Uterus (tissue), 4 donors: ENCODE measurements around the gene PDLIM5. TPM values are rescaled to one million over a fixed set of nuclear protein-coding genes. Genes with fewer than 3 reads are reported as not detected.
A peak's percentile ranks its signal among the peaks of the same experiment; 100 is the strongest.

Source experiments
- DNase-seq, 2 donors: peaks; one replicate each; pipeline ENCODE4 v3.0.0-alpha.2; 2019 to 2020
- H3K27ac ChIP-seq, 2 donors: fragments of 200-600 bp; sonication (generic); 1 replicate in 1 of 2; 2 replicates in 1 of 2; pipeline ENCODE4 v1.5.1; 2016 to 2018
- H3K27me3 ChIP-seq, 2 donors: fragments of 200-600 bp; sonication (generic); one replicate each; pipeline ENCODE4 v1.5.1; 2018 to 2019; ENCODE audit warnings: control low read depth in 1 of 2
- H3K36me3 ChIP-seq, 2 donors: fragments of 200-600 bp; sonication (generic); one replicate each; pipeline ENCODE4 v1.5.1; 2019; ENCODE audit warnings: control low read depth in 1 of 2
- H3K4me1 ChIP-seq, 2 donors: fragments of 200-600 bp; sonication (generic); one replicate each; pipeline ENCODE4 v1.5.1; 2018 to 2019; ENCODE audit warnings: control low read depth in 1 of 2
- H3K4me3 ChIP-seq, 2 donors: fragments of 200-600 bp; sonication (generic); 1 replicate in 1 of 2; 2 replicates in 1 of 2; pipeline ENCODE4 v1.5.1; 2018 to 2019; ENCODE audit warnings: mild to moderate bottlenecking in 1 of 2
- H3K9me3 ChIP-seq, 2 donors: fragments of 200-600 bp; sonication (generic); one replicate each; pipeline ENCODE4 v1.5.1; 2019; ENCODE audit warnings: control low read depth in 1 of 2
- POLR2A ChIP-seq, 2 donors: fragments of 450-650 bp; IDR thresholded peaks; one replicate each; pipeline ENCODE4 v1.6.1; 2016; ENCODE audit warnings: antibody characterized with exemption in 2 of 2, mild to moderate bottlenecking in 1 of 2, moderate library complexity in 1 of 2
- intact Hi-C: fragments of 100-400 bp; cut with DNase I; formaldehyde crosslinking; loops from one replicate; pipeline ENCODE4 v1.15.1; 2023; ENCODE audit warnings: low total_unique reads
- total RNA-seq, 4 donors: library from RNA; depleted of rRNA in 3 of 4; stranded (reverse); fragments of >200 nt in 3 of 4; gene quantifications; one replicate each; pipeline versions ENCODE4 v1.1.0 to v1.2.4, GENCODE V29; 2014 to 2023
- TF ChIP-seq, protein P1 (sequence below), 4 experiments: fragments of 200-600 bp in 2 of 4; fragments of 450-650 bp in 2 of 4; sonication (generic) in 2 of 4; IDR thresholded peaks; one replicate each; pipeline ENCODE4 v1.5.1; 2016 to 2019; ENCODE audit warnings: antibody characterized with exemption in 4 of 4, mild to moderate bottlenecking in 2 of 4, moderate library complexity in 1 of 4
- donor health status: DM: yes; HTN: yes; CAD: no.

Gene PDLIM5
- total RNA-seq, 4 donors from 2014 or later, result 90.8 to 571 (median 351) TPM

DNA sequence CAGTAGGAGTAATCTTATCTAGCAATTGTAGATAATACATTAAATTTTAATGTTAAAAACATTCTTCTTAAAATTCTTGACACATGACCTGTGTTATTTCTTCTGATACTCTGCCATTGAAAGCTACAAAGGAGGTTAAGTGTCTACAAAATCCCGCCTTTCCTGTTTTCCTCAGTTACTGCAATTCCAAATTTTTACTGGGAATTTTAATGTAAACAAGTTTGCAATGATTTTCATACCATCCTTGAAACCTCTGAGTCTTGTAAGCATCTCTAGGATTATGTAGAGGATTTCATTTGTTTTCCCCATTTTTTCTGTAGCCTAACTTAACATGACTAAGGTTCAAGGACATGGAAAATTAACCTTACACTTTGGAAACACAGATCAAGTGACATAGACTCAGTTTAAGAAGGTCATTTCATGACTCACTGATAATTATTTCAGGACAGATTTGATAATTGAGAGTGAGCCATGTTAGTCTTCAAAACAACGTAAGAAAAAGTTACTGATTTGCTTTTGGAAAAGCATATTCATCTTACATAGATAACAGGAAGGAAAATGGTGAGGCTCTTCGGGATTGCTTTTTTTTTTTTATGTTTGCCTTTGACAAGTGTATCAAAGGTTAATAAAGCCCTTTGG is 39.6 kb upstream of the PDLIM5 start:
- Histone ChIP-seq H3K4me3 (peak overlapping the region in 1 of 2 donors; percentile 14), H3K36me3 (no peaks in the 10 kb centered on the region), H3K27me3 (no peaks in the 10 kb centered on the region), H3K4me1 (peaks cover 5 to 17% of the 10 kb centered on the region in 2 donors), H3K9me3 (no peaks in the 10 kb centered on the region), H3K27ac (peak overlapping the region; percentile 83 to 93)
- TF ChIP-seq POLR2A (IDR thresholded peaks at IDR 0.05), result no peak
- TF ChIP-seq, protein P1, sequence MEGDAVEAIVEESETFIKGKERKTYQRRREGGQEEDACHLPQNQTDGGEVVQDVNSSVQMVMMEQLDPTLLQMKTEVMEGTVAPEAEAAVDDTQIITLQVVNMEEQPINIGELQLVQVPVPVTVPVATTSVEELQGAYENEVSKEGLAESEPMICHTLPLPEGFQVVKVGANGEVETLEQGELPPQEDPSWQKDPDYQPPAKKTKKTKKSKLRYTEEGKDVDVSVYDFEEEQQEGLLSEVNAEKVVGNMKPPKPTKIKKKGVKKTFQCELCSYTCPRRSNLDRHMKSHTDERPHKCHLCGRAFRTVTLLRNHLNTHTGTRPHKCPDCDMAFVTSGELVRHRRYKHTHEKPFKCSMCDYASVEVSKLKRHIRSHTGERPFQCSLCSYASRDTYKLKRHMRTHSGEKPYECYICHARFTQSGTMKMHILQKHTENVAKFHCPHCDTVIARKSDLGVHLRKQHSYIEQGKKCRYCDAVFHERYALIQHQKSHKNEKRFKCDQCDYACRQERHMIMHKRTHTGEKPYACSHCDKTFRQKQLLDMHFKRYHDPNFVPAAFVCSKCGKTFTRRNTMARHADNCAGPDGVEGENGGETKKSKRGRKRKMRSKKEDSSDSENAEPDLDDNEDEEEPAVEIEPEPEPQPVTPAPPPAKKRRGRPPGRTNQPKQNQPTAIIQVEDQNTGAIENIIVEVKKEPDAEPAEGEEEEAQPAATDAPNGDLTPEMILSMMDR (IDR thresholded peaks at IDR 0.05), result no peak
- DNase-seq, result no peak
- intact Hi-C loops, result no loop called here

DNA sequence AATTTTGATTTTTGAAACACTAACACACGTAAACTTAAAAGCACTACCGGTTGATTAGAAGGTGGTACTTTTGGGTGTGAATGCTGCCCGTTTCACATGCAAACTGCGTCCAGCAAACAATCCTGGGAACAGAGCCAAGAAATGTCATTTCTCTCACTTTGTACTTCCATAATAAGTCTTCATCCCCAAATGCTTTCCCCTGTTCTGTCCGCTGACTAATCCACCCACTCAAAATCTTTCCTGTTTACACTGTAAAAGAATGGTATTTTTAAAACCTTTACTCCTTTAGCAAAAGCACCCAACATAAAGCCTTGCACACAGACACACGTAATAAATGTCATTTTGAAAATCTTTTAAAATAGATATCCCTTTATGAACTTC is 39.1 kb upstream of the PDLIM5 start:
- intact Hi-C loops, result no loop called here
- Histone ChIP-seq H3K27ac (peak overlapping the region; percentile 83 to 93), H3K27me3 (no peaks in the 10 kb centered on the region), H3K9me3 (no peaks in the 10 kb centered on the region), H3K4me1 (peaks cover 5 to 17% of the 10 kb centered on the region in 2 donors), H3K36me3 (no peaks in the 10 kb centered on the region), H3K4me3 (peak overlapping the region in 1 of 2 donors; percentile 14)
- peak in 1 of 2 donors; percentile 34 for DNase-seq
- TF ChIP-seq POLR2A (IDR thresholded peaks at IDR 0.05), result no peak
- TF ChIP-seq, protein P1 (IDR thresholded peaks at IDR 0.05), result no peak

DNA sequence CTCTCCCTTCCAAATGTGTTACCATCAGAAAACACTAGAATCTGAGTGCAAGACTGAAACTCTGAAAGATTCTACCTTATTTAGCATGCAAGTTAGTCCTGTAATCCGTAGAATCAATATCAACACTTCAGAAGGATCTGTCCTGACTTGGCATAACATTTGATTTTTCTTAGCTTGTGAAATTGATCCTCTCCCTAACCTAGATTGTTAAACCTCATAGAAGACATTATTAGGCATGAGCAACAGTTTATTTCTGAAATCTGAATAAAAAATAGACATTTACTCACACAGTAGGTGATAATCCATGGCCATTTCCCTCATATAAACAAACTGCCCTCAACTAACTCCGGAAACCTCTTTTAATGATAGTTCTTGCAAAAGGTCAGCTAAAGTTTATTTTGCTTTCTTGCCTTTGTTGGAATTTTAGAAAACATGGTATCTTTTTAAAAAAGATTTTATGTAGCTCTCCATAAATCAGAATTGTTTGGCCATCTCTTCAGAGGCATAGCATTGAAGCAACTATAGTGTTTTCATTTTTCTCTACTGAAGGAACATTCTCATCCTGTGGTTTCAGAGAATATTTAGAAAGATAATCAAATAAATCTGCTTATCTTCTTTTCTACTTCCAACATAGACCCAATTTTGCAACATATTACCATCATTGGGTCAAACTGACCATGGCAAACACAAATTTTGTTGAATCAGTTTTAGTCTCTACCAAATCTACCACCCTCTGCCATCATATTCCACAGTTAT is 38.5 kb upstream of the PDLIM5 start:
- TF ChIP-seq, protein P1 (IDR thresholded peaks at IDR 0.05), result no peak
- TF ChIP-seq POLR2A (IDR thresholded peaks at IDR 0.05), result no peak
- peaks cover 5 to 17% of the 10 kb centered on the region in 2 donors for H3K4me1 ChIP-seq
- H3K36me3 ChIP-seq, result no peaks in the 10 kb centered on the region
- no peak for DNase-seq
- H3K27me3 ChIP-seq, result no peaks in the 10 kb centered on the region
- peak overlapping the region; percentile 83 to 93 for H3K27ac ChIP-seq
- no peaks in the 10 kb centered on the region for H3K9me3 ChIP-seq
- intact Hi-C loops, result no loop called here
- H3K4me3 ChIP-seq, result peak overlapping the region in 1 of 2 donors; percentile 14

- Histone ChIP-seq H3K9me3 (no peaks in the 10 kb centered on the region), H3K4me1 (peaks cover 5% of the 10 kb centered on the region in 2 donors), H3K27ac (peak overlapping the region; percentile 83 to 93), H3K36me3 (no peaks in the 10 kb centered on the region), H3K27me3 (no peaks in the 10 kb centered on the region), H3K4me3 (no peak overlapping the region)
- no peak for DNase-seq
- no peak for TF ChIP-seq POLR2A (IDR thresholded peaks at IDR 0.05)
- TF ChIP-seq, protein P1 (IDR thresholded peaks at IDR 0.05), result no peak
- intact Hi-C loops, result no loop called here
Observed at GRCh38 chr4:94414907-94415306, 36.8 kb upstream of the PDLIM5 start.

DNA sequence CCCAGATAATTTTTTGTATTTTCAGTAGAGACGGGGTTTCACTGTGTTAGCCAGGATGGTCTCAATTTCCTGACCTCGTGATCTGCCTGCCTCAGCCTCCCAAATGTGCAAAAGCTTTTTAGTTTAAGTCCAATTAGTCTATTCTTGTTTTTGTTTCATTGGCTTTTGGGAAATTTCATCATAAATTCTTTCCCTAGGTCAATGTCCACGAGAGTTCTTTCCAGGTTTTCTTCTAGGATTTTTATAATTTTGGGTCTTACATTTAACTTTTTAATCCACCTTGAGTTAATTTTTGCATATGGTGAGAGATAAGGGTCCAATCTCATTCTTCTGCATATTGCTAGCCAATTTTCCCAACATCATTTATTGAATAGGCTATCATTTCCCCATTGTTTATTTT is 36.3 kb upstream of the PDLIM5 start:
- no peaks in the 10 kb centered on the region for H3K36me3 ChIP-seq
- intact Hi-C loops, result no loop called here
- no peaks in the 10 kb centered on the region for H3K9me3 ChIP-seq
- DNase-seq, result no peak
- no peak overlapping the region for H3K4me3 ChIP-seq
- H3K4me1 ChIP-seq, result peaks cover 0 to 5% of the 10 kb centered on the region in 2 donors
- H3K27me3 ChIP-seq, result no peaks in the 10 kb centered on the region
- no peak for TF ChIP-seq POLR2A (IDR thresholded peaks at IDR 0.05)
- TF ChIP-seq, protein P1 (IDR thresholded peaks at IDR 0.05), result no peak
- H3K27ac ChIP-seq, result no peak overlapping the region
